HepG2 (cell line): Measurements from ENCODE around the gene ZNF780B. TPM values are rescaled to one million over a fixed set of nuclear protein-coding genes. Genes with fewer than 3 reads are reported as not detected.

Experiments
- CBFB ChIP-seq: sonication (generic); formaldehyde crosslinking; IDR thresholded peaks from 2 replicates; pipeline ENCODE4 v1.4.0; 2020; ENCODE audit warnings: missing genetic modification reagents
- DMAP1 ChIP-seq: IDR thresholded peaks from 2 replicates; pipeline ENCODE4 v1.6.1; 2016
- FOXK1 ChIP-seq: sonication (generic); formaldehyde crosslinking; IDR thresholded peaks from 2 replicates; pipeline ENCODE4 v1.4.0; 2020; ENCODE audit warnings: low read depth, missing genetic modification reagents, borderline replicate concordance
- HDAC2 ChIP-seq: sonication (generic); formaldehyde crosslinking; IDR thresholded peaks from 2 replicates; pipeline ENCODE4 v1.4.0; 2020; ENCODE audit warnings: missing genetic modification reagents
- HMG20A ChIP-seq: IDR thresholded peaks from 2 replicates; pipeline ENCODE4 v1.6.1; 2016; ENCODE audit warnings: borderline replicate concordance
- HMGA1 ChIP-seq: sonication (generic); formaldehyde crosslinking; conservative IDR thresholded peaks from 2 replicates; pipeline ENCODE4 v1.4.0; 2020; ENCODE audit warnings: missing genetic modification reagents
- KLF15 ChIP-seq: sonication (generic); formaldehyde crosslinking; IDR thresholded peaks from 2 replicates; pipeline ENCODE4 v1.8.1; 2023; ENCODE audit warnings: borderline replicate concordance, mild to moderate bottlenecking, inconsistent platforms, missing genetic modification reagents, mixed read lengths
- SNAPC4 ChIP-seq: sonication (generic); formaldehyde crosslinking; IDR thresholded peaks from 2 replicates; pipeline ENCODE4 v1.4.0; 2020; ENCODE audit warnings: mild to moderate bottlenecking, missing genetic modification reagents
- ZBTB49 ChIP-seq: sonication (generic); formaldehyde crosslinking; IDR thresholded peaks from 2 replicates; pipeline ENCODE4 v1.4.0; 2020; ENCODE audit warnings: missing genetic modification reagents, borderline replicate concordance
- ZNF503 ChIP-seq: sonication (generic); formaldehyde crosslinking; IDR thresholded peaks from 2 replicates; pipeline ENCODE4 v1.4.0; 2020; ENCODE audit warnings: missing genetic modification reagents
- ZNF776 ChIP-seq: sonication (generic); formaldehyde crosslinking; IDR thresholded peaks from 2 replicates; pipeline ENCODE4 v1.4.0; 2020; ENCODE audit warnings: mild to moderate bottlenecking, missing genetic modification reagents
- ZNF878 ChIP-seq: sonication (generic); formaldehyde crosslinking; IDR thresholded peaks from 2 replicates; pipeline ENCODE4 v1.8.1; 2023; ENCODE audit warnings: mild to moderate bottlenecking, missing genetic modification reagents, moderate library complexity
- ZSCAN22 ChIP-seq: sonication (generic); formaldehyde crosslinking; IDR thresholded peaks from 2 replicates; pipeline ENCODE4 v1.4.0; 2020; ENCODE audit warnings: mild to moderate bottlenecking, missing genetic modification reagents
- polyA plus RNA-seq, 8 experiments: library from polyadenylated mRNA; depleted of rRNA in 3 of 8; stranded (reverse) in 7 of 8; unstranded in 1 of 8; fragments of >200 nt; fragmentation: Illumina TruSeq in 4 of 8; extraction: Trizol in 4 of 8; gene quantifications; 2 replicates each; pipeline versions ENCODE4 v1.2.1 to v1.2.3, GENCODE V29; 2011 to 2016; ENCODE audit warnings: low read depth in 4 of 8, missing spikeins in 1 of 8, mixed read lengths in 1 of 8; ENCODE audit not compliant: insufficient read depth in 1 of 8
- total RNA-seq, 5 experiments: library from RNA; depleted of rRNA; stranded (reverse); fragments of >200 nt; fragmentation: Illumina TruSeq; extraction: Trizol; gene quantifications; 2 replicates each; pipeline ENCODE4 v1.2.3, GENCODE V29; 2016; ENCODE audit warnings: low read depth in 1 of 5
- TF ChIP-seq, protein P1 (sequence below): sonication (generic); formaldehyde crosslinking; IDR thresholded peaks from 2 replicates; pipeline ENCODE4 v1.5.0; 2020; ENCODE audit warnings: missing genetic modification reagents
- TF ChIP-seq, protein P2 (sequence below): sonication (generic); formaldehyde crosslinking; conservative IDR thresholded peaks from 2 replicates; pipeline ENCODE4 v1.4.0; 2020; ENCODE audit warnings: missing genetic modification reagents

The ZNF780B gene
- total and polyA plus RNA-seq, 2 of the 13 experiments (the other 11 are each of a cell fraction or from before 2014, with no cell fraction given) = 6.6 to 21.9 TPM

GRCh38 chr19:40090241-40091204 lies 34.5 kb upstream of the ZNF780B start, which contains the start of gene ZNF780A (continued):
- TF ChIP-seq SNAPC4 (CRISPR knock-in tag) (peak; percentile 83; the same call in 1 of the 2 replicates), KLF15 (0 out of 2 replicates have a peak, but pooled peaks have one; percentile 21), ZSCAN22 (CRISPR knock-in tag) (no peak), HMG20A (CRISPR knock-in tag) (no peak), DMAP1 (CRISPR knock-in tag) (peak; percentile 74), ZNF776 (peak; percentile 45; the same call in 1 of the 2 replicates), ZNF878 (CRISPR knock-in tag) (0 out of 2 replicates have a peak, but pooled peaks have one; percentile 25), ZBTB49 (CRISPR knock-in tag) (0 out of 2 replicates have a peak, but pooled peaks have one; percentile 3), HMGA1 (CRISPR knock-in tag) (no peak), FOXK1 (CRISPR knock-in tag) (peak; percentile 58; the same call in 1 of the 2 replicates), ZNF503 (CRISPR knock-in tag) (0 out of 2 replicates have a peak, but pooled peaks have one; percentile 46), HDAC2 (CRISPR knock-in tag) (peak; percentile 68; the same call in 1 of the 2 replicates), CBFB (CRISPR knock-in tag) (peak; percentile 30; the same call in 1 of the 2 replicates)
- TF ChIP-seq, protein P1, sequence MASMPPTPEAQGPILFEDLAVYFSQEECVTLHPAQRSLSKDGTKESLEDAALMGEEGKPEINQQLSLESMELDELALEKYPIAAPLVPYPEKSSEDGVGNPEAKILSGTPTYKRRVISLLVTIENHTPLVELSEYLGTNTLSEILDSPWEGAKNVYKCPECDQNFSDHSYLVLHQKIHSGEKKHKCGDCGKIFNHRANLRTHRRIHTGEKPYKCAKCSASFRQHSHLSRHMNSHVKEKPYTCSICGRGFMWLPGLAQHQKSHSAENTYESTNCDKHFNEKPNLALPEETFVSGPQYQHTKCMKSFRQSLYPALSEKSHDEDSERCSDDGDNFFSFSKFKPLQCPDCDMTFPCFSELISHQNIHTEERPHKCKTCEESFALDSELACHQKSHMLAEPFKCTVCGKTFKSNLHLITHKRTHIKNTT (CRISPR knock-in tag) = no peak
- TF ChIP-seq, protein P2, sequence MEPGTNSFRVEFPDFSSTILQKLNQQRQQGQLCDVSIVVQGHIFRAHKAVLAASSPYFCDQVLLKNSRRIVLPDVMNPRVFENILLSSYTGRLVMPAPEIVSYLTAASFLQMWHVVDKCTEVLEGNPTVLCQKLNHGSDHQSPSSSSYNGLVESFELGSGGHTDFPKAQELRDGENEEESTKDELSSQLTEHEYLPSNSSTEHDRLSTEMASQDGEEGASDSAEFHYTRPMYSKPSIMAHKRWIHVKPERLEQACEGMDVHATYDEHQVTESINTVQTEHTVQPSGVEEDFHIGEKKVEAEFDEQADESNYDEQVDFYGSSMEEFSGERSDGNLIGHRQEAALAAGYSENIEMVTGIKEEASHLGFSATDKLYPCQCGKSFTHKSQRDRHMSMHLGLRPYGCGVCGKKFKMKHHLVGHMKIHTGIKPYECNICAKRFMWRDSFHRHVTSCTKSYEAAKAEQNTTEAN (CRISPR knock-in tag) = peak; percentile 2; the same call in 1 of the 2 replicates
